Suprapubic skin (tissue), 3 donors: ENCODE data around the gene SOSTDC1.

Experiments
- CTCF ChIP-seq, 2 donors: fragments of 200-600 bp in 1 of 2; fragments of 450-650 bp in 1 of 2; sonication (generic) in 1 of 2; IDR thresholded peaks; one replicate each; pipeline ENCODE4 v1.5.1; 2016 to 2019; ENCODE audit warnings: antibody characterized with exemption in 2 of 2, mild to moderate bottlenecking in 1 of 2, moderate library complexity in 1 of 2
- EP300 ChIP-seq: sonication (generic); formaldehyde crosslinking; IDR thresholded peaks from one replicate; pipeline ENCODE4 v1.6.1; 2017; ENCODE audit warnings: antibody characterized with exemption

- TF ChIP-seq EP300 (no peak), CTCF (IDR thresholded peaks at IDR 0.05) (no peak)
Measured at GRCh38 chr7:16412274-16413254, 53.0 kb downstream of the SOSTDC1 start.
